GM18520 (cell line): Measurements from ENCODE around the gene HSD11B1.

Experiments used
- ATAC-seq: cut with Tn5 transposase; IDR thresholded peaks from one replicate; pipeline ENCODE4 v1.9.1; 2021; ENCODE audit not compliant: unreplicated experiment

Gene HSD11B1

GRCh38 chr1:209723756-209724693, 19.4 kb downstream of the HSD11B1 start:
- peak; percentile 49 for ATAC-seq

GRCh38 chr1:209727286-209727685, 22.6 kb downstream of the HSD11B1 start:
- no peak for ATAC-seq

DNA sequence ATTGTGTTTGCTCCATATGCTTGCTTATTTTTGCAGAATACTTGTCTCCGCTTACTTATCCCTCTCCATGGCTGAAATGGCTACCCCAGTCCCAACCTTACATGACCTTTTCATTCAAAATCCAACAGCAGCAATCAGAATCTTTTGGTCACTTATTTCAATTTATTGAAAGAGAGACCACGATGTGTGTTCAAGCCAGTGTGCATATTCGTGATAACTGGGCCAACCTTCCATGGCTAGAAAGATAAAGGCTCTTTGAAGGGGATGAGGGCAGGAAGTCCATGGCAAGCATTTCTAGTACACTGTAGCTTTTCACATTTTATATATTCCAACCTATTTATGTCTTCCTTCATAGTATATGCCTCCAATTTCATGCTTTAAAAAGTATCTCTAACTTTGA, 23.1 kb downstream of the HSD11B1 start:
- no peak for ATAC-seq

- no peak for ATAC-seq
These were observed 23.8 kb downstream of the HSD11B1 start for GRCh38 chr1:209728466-209728865.

- ATAC-seq, result no peak
These were observed 24.8 kb downstream of the HSD11B1 start for GRCh38 chr1:209729436-209729835.

DNA sequence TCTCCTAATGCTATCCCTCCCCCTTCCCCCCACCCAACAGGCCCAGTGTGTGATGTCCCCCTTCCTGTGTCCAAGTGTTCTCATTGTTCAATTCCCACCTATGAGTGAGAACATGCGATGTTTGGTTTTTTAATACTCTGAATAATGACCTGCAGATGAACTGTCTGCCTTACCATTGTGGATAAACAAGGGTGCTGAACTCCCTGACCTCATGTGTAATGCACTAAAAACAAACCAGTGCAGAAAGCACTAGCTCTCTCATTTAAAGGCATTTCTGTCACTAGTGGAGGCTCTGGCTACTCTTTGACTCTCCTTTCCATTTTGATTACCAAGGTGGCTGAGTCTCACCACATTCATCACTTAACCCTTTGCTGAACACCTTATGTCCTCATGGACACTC, 28.1 kb downstream of the HSD11B1 start:
- no peak for ATAC-seq

DNA sequence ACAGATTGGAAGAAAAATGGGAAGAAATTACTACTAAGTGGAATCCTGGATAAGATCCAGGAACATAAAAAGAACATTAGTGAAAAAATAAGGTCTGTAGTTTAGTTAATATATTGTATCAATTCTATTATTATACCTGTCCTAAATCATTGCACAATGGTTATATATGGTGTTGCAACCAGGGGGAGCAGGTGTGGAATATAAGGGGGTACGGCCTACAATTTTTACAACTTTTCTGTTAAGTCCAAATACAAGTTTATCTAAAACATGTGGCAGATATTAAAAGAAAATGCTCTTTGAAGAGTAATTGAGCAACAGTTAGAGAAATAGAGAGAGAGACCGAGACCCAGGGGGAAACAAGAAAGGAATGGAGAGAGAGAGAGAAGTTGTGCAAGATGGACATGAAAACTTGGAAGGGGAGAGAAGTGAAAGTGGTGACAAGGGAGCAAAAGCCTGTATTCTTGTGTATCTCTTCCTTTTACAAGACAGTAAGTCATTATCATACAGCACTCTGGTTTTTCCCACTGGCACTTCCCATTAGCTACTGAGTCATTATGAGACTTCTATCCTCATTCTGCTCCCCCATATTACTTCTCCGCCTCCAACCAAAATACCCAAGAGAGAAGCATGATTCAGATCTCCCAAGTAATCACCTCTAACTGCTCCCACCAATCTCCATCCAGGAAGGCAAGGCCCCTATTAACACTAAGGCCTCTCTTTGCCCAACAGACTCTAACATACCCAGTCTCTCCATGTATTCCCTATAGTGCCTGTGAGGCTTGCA, 29.0 kb downstream of the HSD11B1 start:
- no peak for ATAC-seq

- no peak for ATAC-seq
These were observed 32.0 kb downstream of the HSD11B1 start for GRCh38 chr1:209736490-209737117.

DNA sequence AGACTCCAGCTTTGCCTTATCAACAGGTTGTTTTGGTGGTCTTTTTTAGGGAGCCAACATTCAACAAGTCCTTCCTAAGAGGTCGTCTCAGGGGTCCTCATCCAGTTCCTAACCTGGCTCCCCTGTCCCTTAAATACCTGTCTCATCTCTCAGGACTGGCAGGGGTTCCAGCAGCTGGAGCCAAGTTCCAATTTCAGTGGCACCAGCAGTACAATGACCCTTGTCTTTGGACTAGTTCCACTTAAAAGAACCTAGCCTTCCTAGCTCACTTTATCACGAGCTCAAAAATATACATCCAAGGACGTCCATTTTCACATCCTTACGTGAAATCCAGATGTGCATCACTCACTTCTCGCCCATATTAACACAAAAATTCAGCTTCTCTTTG, 32.5 kb downstream of the HSD11B1 start:
- no peak for ATAC-seq

- no peak for ATAC-seq
These were observed 33.6 kb downstream of the HSD11B1 start for GRCh38 chr1:209738270-209738669.

- no peak for ATAC-seq
These were observed 36.5 kb downstream of the HSD11B1 start for GRCh38 chr1:209741193-209741592.

DNA sequence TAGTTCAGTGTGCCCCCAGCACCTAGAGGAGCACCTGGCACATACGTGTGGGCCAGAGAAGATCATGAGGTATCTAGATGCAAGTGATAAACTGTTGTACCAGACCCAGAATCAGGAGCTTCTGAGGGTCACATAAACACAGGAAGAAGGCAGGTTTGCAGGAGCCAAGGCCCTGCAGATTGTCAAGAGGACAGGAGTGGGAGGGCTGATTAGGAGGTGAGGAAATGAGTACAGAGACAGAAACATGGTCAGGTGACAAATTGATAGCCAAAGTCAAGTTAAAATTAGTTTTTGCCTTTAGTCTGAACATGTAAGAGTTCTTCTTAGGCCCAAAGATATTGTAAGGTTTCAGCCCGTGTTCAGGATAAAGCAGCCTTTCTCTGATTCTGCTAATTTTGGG, 37.2 kb downstream of the HSD11B1 start:
- no peak for ATAC-seq

DNA sequence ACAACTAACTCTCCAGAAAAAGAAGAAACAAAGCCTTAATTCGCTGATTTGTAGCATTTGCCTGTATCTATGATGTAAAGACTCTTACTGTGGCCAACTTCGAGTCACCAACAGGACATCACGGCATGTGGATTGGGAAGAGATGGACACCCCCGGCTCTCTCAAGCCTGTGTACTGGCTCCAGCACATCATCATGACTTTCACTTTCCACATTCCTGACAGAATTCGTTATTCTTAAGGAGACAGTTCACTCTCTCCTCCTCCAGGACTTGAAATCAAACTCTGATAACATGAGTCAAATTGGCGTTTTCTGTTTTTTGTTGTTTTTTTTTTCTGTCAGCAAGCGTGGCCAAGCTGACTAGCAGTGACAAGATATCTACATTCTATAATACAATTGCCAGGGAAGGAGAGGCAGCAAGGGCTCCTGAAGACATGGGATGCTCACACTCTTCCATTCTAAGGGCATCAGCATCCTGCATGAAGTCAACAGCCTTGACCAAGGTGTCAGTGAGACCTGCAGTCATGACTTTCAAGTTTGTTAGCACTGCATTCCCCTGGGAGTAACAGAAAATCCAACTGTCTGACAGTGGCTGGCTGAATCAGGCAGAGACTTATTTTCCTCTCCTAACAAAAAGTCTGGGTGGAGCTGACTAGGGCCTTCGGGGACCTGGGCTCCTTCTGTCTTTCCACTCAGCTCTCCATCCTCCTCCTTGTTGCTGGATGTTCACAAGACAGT, 37.9 kb downstream of the HSD11B1 start:
- ATAC-seq, result no peak

GRCh38 chr1:209743145-209743482, 38.5 kb downstream of the HSD11B1 start:
- no peak for ATAC-seq

GRCh38 chr1:209746451-209747165, 42.0 kb downstream of the HSD11B1 start:
- ATAC-seq, result no peak

- peak; percentile 77 for ATAC-seq
These were observed 43.1 kb downstream of the HSD11B1 start for GRCh38 chr1:209747580-209748262.

DNA sequence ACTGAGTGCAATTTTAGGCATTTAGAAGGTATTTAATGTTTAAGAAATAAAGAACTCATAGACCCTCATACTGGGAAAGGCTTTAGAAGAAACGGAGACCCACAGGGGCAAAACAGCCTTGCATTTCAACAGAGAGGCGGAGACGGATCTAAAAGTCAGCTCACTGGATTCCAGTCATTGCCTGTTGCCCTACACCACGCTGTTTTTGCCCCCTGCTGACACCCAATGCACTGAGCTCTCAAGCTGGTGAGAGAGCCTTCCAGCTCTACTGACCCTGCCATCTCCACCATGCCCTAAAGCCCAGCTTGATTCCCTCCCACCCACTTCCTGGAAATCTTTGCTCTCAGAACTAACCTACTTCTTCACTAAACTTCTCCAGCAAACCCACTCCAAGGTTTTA, 44.0 kb downstream of the HSD11B1 start:
- no peak for ATAC-seq

GRCh38 chr1:209749205-209749604, 44.6 kb downstream of the HSD11B1 start:
- ATAC-seq, result no peak

DNA sequence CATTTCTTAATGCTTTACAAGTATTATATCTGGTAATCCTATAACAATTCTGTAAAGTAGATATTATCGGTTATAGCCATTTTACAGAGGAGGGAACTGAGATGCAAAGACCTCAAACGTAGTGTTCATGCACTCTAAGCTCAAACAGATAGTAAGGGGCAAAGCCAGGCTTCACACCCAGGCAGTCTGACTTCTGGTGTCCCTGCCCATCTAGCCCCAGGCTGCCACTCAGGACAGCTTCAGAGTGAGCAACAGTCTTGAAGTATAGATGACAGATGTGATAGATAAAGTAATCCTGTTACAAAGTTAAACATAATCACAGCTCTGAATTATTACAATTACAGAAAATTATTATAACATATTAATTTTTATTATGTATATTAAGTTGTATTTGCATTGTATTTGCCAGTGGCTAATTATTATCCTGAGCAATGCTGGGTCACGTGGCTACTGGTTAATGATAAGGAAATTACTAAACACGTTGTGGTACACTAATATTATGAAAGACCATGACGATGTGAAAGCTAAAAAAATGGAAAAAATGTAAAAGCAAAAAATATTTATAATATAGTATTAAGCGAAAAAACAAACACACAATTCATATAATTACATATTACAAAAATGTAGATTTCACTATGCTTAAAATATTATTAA, 45.2 kb downstream of the HSD11B1 start:
- no peak for ATAC-seq
